LHCN-M2 (cell line): ENCODE results near the gene CPXM2. TPM values are rescaled to one million over a fixed set of nuclear protein-coding genes. Genes with fewer than 3 reads are reported as not detected.

Experiments
- DNase-seq: peaks from one replicate; pipeline ENCODE4 v3.0.0-alpha.2; 2012; ENCODE audit warnings: low read depth
- total RNA-seq: library from RNA; depleted of rRNA; stranded (reverse); fragments of >200 nt; gene quantifications from 2 replicates; pipeline ENCODE4 v1.2.3, GENCODE V29; 2014

CPXM2 gene
- total RNA-seq, 1 experiment from 2014 or later: not detected

- DNase-seq: no peak
Observed at GRCh38 chr10:123904834-123905409, 13.3 kb upstream of the CPXM2 start.

GRCh38 chr10:123903621-123904020, 12.0 kb upstream of the CPXM2 start:
- no peak for DNase-seq

GRCh38 chr10:123901621-123902020, 10.0 kb upstream of the CPXM2 start:
- DNase-seq: no peak

GRCh38 chr10:123897146-123897545, 5.5 kb upstream of the CPXM2 start:
- DNase-seq: no peak

- DNase-seq: no peak
Observed at GRCh38 chr10:123896246-123896927, 4.8 kb upstream of the CPXM2 start.

- no peak for DNase-seq
Observed at GRCh38 chr10:123893651-123894050, 2.0 kb upstream of the CPXM2 start.

- DNase-seq: no peak
Observed at GRCh38 chr10:123890756-123891143, 857 bp downstream of the CPXM2 start.

- no peak for DNase-seq
Observed at GRCh38 chr10:123890226-123890625, 1.4 kb downstream of the CPXM2 start.

- no peak for DNase-seq
Observed at GRCh38 chr10:123889821-123890220, 1.8 kb downstream of the CPXM2 start.

GRCh38 chr10:123888751-123889150, 2.9 kb downstream of the CPXM2 start:
- DNase-seq: no peak

GRCh38 chr10:123888256-123888655, 3.4 kb downstream of the CPXM2 start:
- no peak for DNase-seq

GRCh38 chr10:123886292-123886691, 5.3 kb downstream of the CPXM2 start:
- DNase-seq: no peak

GRCh38 chr10:123885406-123886170, 6.0 kb downstream of the CPXM2 start:
- no peak for DNase-seq

- DNase-seq: no peak
Observed at GRCh38 chr10:123884907-123885381, 6.7 kb downstream of the CPXM2 start.

- no peak for DNase-seq
Observed at GRCh38 chr10:123884351-123884906, 7.2 kb downstream of the CPXM2 start.

GRCh38 chr10:123883673-123884320, 7.8 kb downstream of the CPXM2 start:
- no peak for DNase-seq

- DNase-seq: no peak
Observed at GRCh38 chr10:123882681-123883445, 8.7 kb downstream of the CPXM2 start.

- no peak for DNase-seq
Observed at GRCh38 chr10:123882177-123882576, 9.4 kb downstream of the CPXM2 start.

GRCh38 chr10:123879606-123880257, 11.9 kb downstream of the CPXM2 start:
- DNase-seq: no peak

- peak; percentile 39 for DNase-seq
Observed at GRCh38 chr10:123878666-123879303, 12.8 kb downstream of the CPXM2 start.
